NCI-H1092 (cell line): ENCODE data around the gene TANGO6.

Experiments used
- DNase-seq: peaks from one replicate; lab custom pipeline; 2025; lab: John Stamatoyannopoulos, UW

TANGO6 gene

GRCh38 chr16:68910051-68910450, 66.7 kb downstream of the TANGO6 start:
- DNase-seq: peak; percentile 49

GRCh38 chr16:68915589-68915988, 72.3 kb downstream of the TANGO6 start:
- no peak for DNase-seq

GRCh38 chr16:68917541-68917940, 74.2 kb downstream of the TANGO6 start:
- no peak for DNase-seq

- no peak for DNase-seq
Observed at GRCh38 chr16:68920349-68920748, 77.0 kb downstream of the TANGO6 start.

GRCh38 chr16:68921637-68922036, 78.3 kb downstream of the TANGO6 start:
- DNase-seq: no peak

- no peak for DNase-seq
Observed at GRCh38 chr16:68923116-68923515, 79.8 kb downstream of the TANGO6 start.

GRCh38 chr16:68927018-68927417, 83.7 kb downstream of the TANGO6 start:
- no peak for DNase-seq

- DNase-seq: no peak
Observed at GRCh38 chr16:68931196-68931595, 87.9 kb downstream of the TANGO6 start.

GRCh38 chr16:68934402-68934801, 91.1 kb downstream of the TANGO6 start:
- DNase-seq: no peak

GRCh38 chr16:68935008-68935407, 91.7 kb downstream of the TANGO6 start:
- DNase-seq: no peak

- DNase-seq: no peak
Observed at GRCh38 chr16:68936736-68937631, 93.7 kb downstream of the TANGO6 start.

- DNase-seq: no peak
Observed at GRCh38 chr16:68939692-68940320, 96.5 kb downstream of the TANGO6 start.

- no peak for DNase-seq
Observed at GRCh38 chr16:68940816-68941215, 97.5 kb downstream of the TANGO6 start.

GRCh38 chr16:68943961-68944360, 100.6 kb downstream of the TANGO6 start:
- no peak for DNase-seq

GRCh38 chr16:68948230-68948910, 105.0 kb downstream of the TANGO6 start:
- DNase-seq: no peak

GRCh38 chr16:68951991-68952877, 108.9 kb downstream of the TANGO6 start:
- DNase-seq: no peak

- no peak for DNase-seq
Observed at GRCh38 chr16:68954911-68955635, 111.7 kb downstream of the TANGO6 start.

GRCh38 chr16:68960910-68961309, 117.6 kb downstream of the TANGO6 start:
- no peak for DNase-seq

GRCh38 chr16:68961778-68962402, 118.6 kb downstream of the TANGO6 start:
- no peak for DNase-seq

GRCh38 chr16:68969338-68969737, 126.0 kb downstream of the TANGO6 start:
- no peak for DNase-seq

- DNase-seq: no peak
Observed at GRCh38 chr16:68972013-68972412, 128.7 kb downstream of the TANGO6 start.
